A673 (cell line): ENCODE results near the gene NDOR1. TPM values are rescaled to one million over a fixed set of nuclear protein-coding genes. Genes with fewer than 3 reads are reported as not detected.

Experiments
- BruUV-seq: library from RNA; stranded (reverse); fragments of 400-500 nt; replicated peaks from 2 replicates; lab custom pipeline; 2021; lab: Mats Ljungman, UMichigan
- CTCF ChIA-PET: fragments of 300-600 bp; sonication (Branson Sonifier 250); formaldehyde crosslinking; loops from one replicate; lab custom pipeline; 2022; ENCODE audit warnings: antibody characterized with exemption; lab: Charles Lee
- POLR2A ChIA-PET: fragments of 300-600 bp; sonication (Branson Sonifier 250); formaldehyde crosslinking; loops from one replicate; lab custom pipeline; 2022; ENCODE audit warnings: antibody characterized with exemption; ENCODE audit not compliant: low non-redundant PET; lab: Charles Lee
- DNase-seq: peaks from one replicate; pipeline ENCODE4 v3.0.0-alpha.2; 2015; ENCODE audit warnings: low spot score
- H3K27ac ChIP-seq: fragments of 200-600 bp; sonication (generic); 2 replicates; pipeline ENCODE4 v1.5.1; 2016; ENCODE audit warnings: mixed run types, low read depth, mild to moderate bottlenecking, mixed read lengths, antibody characterized with exemption, low read length; ENCODE audit not compliant: poor library complexity, severe bottlenecking
- H3K27me3 ChIP-seq: fragments of 200-600 bp; sonication (generic); replicated peaks from 2 replicates; pipeline ENCODE4 v1.6.1; 2017; ENCODE audit warnings: mixed run types, low read depth, mild to moderate bottlenecking, mixed read lengths, antibody characterized with exemption, low read length; ENCODE audit not compliant: insufficient read depth, poor library complexity
- H3K36me3 ChIP-seq: fragments of 200-600 bp; sonication (generic); 2 replicates; pipeline ENCODE4 v1.6.1; 2016; ENCODE audit warnings: mixed run types, mild to moderate bottlenecking, mixed read lengths, antibody characterized with exemption, low read length; ENCODE audit not compliant: insufficient read depth, poor library complexity, severe bottlenecking
- H3K4me1 ChIP-seq: fragments of 200-600 bp; sonication (generic); 2 replicates; pipeline ENCODE4 v1.6.1; 2017; ENCODE audit warnings: mixed run types, mild to moderate bottlenecking, mixed read lengths, antibody characterized with exemption, low read length; ENCODE audit not compliant: insufficient read depth, poor library complexity, severe bottlenecking
- H3K4me3 ChIP-seq: fragments of 200-600 bp; sonication (generic); 2 replicates; pipeline ENCODE4 v1.5.1; 2016; ENCODE audit warnings: low read depth, mixed run types, mild to moderate bottlenecking, mixed read lengths, low read length; ENCODE audit not compliant: poor library complexity, severe bottlenecking
- H3K9me3 ChIP-seq: fragments of 200-600 bp; sonication (generic); 2 replicates; pipeline ENCODE4 v1.6.1; 2016; ENCODE audit warnings: mixed run types, low read depth, mild to moderate bottlenecking, mixed read lengths, antibody characterized with exemption, low read length; ENCODE audit not compliant: poor library complexity, severe bottlenecking
- EZH2 ChIP-seq: fragments of 200-600 bp; sonication (generic); IDR thresholded peaks from 2 replicates; pipeline ENCODE4 v1.6.1; 2017; ENCODE audit warnings: borderline replicate concordance, low read depth, mild to moderate bottlenecking, mixed read lengths, antibody characterized with exemption, low read length; ENCODE audit not compliant: poor library complexity, severe bottlenecking
- intact Hi-C: fragments of 100-400 bp; cut with micrococcal nuclease; formaldehyde crosslinking; loops from one replicate; pipeline ENCODE4 v1.10.0; 2022; ENCODE audit not compliant: unreplicated experiment
- total RNA-seq: library from RNA; stranded (reverse); gene quantifications from 2 replicates; pipeline ENCODE4 v1.2.3, GENCODE V29; 2021
- TF ChIP-seq, protein P1 (sequence below): fragments of 300-800, 200-600 bp; sonication (generic); conservative IDR thresholded peaks from 2 replicates; pipeline ENCODE4 v1.5.1; 2017; ENCODE audit warnings: low read depth, mild to moderate bottlenecking, antibody characterized with exemption, low read length, moderate library complexity, mixed read lengths

Gene NDOR1
- total RNA-seq, 1 experiment from 2014 or later, result 40.2 TPM

DNA sequence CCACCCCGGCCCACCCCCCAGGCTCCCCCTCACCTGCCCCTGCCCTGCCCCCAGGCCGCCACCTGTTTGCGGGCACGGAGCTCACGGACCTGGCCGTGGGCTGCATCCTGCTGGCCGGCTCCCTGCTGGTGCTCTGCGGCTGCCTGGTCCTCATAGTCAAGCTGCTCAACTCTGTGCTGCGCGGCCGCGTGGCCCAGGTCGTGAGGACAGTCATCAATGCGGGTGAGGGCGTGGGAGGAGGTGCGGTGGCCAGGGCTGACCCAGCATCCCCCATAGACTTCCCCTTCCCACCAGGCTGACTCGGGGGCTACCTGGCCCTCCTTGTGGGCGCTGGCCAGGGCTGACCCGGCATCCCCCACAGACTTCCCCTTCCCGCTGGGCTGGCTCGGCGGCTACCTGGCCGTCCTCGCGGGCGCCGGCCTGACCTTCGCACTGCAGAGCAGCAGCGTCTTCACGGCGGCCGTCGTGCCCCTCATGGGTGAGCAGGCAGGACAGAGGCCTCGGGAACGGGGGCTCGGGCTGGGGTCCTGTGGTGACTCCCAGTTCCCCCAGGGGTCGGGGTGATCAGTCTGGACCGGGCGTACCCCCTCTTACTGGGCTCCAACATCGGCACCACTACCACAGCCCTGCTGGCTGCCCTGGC, 28.7 kb downstream of the NDOR1 start:
- DNase-seq, result no peak
- POLR2A ChIA-PET, result interaction anchor here (0.6 kb wide), 1 partner anchor 147 kb away, joined by 4 read pairs; the partner anchor contains the start of gene MAN1B1
- Histone ChIP-seq H3K9me3 (no peaks in the 10 kb centered on the region), H3K4me1 (peaks cover 17% of the 10 kb centered on the region), H3K27ac (no peak overlapping the region), H3K27me3 (no peaks in the 10 kb centered on the region), H3K4me3 (no peak overlapping the region), H3K36me3 (no peaks in the 10 kb centered on the region)
- CTCF ChIA-PET, result interaction anchor here (0.9 to 1.6 kb wide), 2 partner anchors 11 to 147 kb away, joined by 3 read pairs; partner anchors contain the start of gene MAN1B1
- TF ChIP-seq, protein P1, sequence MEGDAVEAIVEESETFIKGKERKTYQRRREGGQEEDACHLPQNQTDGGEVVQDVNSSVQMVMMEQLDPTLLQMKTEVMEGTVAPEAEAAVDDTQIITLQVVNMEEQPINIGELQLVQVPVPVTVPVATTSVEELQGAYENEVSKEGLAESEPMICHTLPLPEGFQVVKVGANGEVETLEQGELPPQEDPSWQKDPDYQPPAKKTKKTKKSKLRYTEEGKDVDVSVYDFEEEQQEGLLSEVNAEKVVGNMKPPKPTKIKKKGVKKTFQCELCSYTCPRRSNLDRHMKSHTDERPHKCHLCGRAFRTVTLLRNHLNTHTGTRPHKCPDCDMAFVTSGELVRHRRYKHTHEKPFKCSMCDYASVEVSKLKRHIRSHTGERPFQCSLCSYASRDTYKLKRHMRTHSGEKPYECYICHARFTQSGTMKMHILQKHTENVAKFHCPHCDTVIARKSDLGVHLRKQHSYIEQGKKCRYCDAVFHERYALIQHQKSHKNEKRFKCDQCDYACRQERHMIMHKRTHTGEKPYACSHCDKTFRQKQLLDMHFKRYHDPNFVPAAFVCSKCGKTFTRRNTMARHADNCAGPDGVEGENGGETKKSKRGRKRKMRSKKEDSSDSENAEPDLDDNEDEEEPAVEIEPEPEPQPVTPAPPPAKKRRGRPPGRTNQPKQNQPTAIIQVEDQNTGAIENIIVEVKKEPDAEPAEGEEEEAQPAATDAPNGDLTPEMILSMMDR, result no peak
- no peak for TF ChIP-seq EZH2
- no TSS peak for BruUV-seq
- intact Hi-C loops, result no loop called here

DNA sequence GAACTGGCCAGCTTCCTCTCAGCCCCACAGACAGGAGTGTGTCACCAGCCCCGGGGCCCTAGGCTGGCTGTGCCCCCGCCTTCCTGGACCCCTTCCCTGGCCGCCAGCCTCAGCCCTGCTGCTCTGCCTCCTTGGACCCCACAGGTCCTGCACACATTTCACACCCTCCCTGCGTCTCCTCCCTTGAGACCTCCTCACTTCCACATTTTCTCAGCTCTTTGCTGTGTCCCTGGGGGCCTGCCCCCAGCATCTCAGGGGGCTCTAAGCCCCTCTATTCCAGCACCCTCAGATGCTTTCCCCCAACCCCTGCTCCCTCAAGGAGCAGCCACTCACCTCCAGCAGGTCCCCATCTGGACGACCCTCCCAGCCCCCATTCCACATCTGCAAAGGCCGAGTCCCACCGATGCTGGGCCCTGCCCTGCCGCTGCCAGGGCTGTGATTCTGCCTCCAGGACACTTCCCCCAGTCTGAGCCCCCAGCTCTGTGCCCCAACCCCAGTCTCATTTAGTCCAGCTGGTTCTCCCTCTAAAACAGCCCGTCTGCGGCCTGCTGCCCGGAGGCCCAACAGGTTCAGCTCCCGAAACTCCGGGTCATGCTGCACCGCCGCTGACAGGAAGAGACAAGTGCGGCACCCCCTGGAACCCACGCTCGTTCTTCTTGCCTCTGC, 29.4 kb downstream of the NDOR1 start:
- DNase-seq, result no peak
- ChIA-PET POLR2A (no interaction called here), CTCF (interaction anchor here (0.9 to 1.6 kb wide), 2 partner anchors 12 to 148 kb away, joined by 3 read pairs; partner anchors contain the start of gene MAN1B1)
- no peak overlapping the region for H3K27ac ChIP-seq
- H3K9me3 ChIP-seq, result no peaks in the 10 kb centered on the region
- peaks cover 17% of the 10 kb centered on the region for H3K4me1 ChIP-seq
- intact Hi-C loops, result loop anchor here (5.0 kb wide), 1 partner anchor 188 kb away; the partner anchor contains the start of gene NPDC1
- no TSS peak for BruUV-seq
- no peak for TF ChIP-seq EZH2
- TF ChIP-seq, protein P1, result no peak
- no peak overlapping the region for H3K4me3 ChIP-seq
- no peaks in the 10 kb centered on the region for H3K36me3 ChIP-seq
- H3K27me3 ChIP-seq, result no peaks in the 10 kb centered on the region

DNA sequence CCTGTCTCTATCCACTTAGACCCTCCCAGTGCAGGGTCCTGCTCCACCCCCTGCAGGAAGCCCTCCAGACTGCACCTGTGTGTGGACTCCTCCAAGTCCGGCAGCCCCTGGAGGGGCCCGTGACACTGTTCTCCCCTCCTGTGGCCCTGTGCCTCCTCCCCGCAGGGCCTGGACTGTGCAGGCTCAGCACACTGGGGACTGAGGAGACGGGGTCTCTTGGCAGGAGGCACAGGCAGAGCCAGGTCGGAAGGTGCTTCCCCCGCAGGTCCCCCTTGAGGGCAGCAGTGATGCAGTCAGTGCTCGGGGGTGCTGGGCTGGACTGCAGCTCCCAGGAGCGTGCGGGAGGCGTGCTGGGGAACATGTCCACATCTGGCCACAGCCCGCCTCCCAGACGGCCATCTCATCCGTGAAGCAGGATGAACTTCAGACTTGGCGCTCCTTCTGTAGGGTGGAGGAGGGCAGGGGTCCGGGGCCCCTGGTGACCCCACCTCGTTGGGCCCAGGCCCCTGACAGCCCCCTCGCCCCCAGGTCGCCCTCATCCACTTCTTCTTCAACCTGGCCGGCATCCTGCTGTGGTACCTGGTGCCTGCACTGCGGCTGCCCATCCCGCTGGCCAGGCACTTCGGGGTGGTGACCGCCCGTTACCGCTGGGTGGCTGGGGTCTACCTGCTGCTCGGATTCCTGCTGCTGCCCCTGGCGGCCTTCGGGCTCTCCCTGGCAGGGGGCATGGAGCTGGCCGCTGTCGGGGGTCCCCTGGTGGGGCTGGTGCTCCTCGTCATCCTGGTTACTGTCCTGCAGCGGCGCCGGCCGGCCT, 30.1 kb downstream of the NDOR1 start:
- intact Hi-C loops, result loop anchor here (5.0 kb wide), 1 partner anchor 188 kb away; the partner anchor contains the start of gene NPDC1
- Histone ChIP-seq H3K27me3 (no peaks in the 10 kb centered on the region), H3K9me3 (no peaks in the 10 kb centered on the region), H3K36me3 (no peaks in the 10 kb centered on the region), H3K4me3 (no peak overlapping the region), H3K27ac (no peak overlapping the region), H3K4me1 (peaks cover 17% of the 10 kb centered on the region)
- no peak for TF ChIP-seq EZH2
- TF ChIP-seq, protein P1, result no peak
- CTCF ChIA-PET, result interaction anchor here (0.6 to 1.6 kb wide), 5 partner anchors 12 to 165 kb away, joined by 3 to 22 read pairs (median 5); partner anchors contain the start of genes NELFB and SAPCD2
- POLR2A ChIA-PET, result no interaction called here
- BruUV-seq, result no TSS peak
- DNase-seq, result no peak
